Measurements from ENCODE around the gene GHRH.

Gene GHRH

GRCh38 chr20:37209193-37209592 lies 52.4 kb downstream of the GHRH start:
- no peak for DNase-seq (ENCODE audit: low read depth in 2 of 2, low spot score in 1 of 2)

GRCh38 chr20:37207171-37207570 lies 54.4 kb downstream of the GHRH start:
- DNase-seq (ENCODE audit: low read depth in 2 of 2, low spot score in 1 of 2) = no peak

- no peak for DNase-seq (ENCODE audit: low read depth in 2 of 2, low spot score in 1 of 2)
Observed at GRCh38 chr20:37205794-37206193, 55.8 kb downstream of the GHRH start.

- no peak for DNase-seq (ENCODE audit: low read depth in 2 of 2, low spot score in 1 of 2)
Observed at GRCh38 chr20:37205130-37205529, 56.5 kb downstream of the GHRH start.

- DNase-seq (ENCODE audit: low read depth in 2 of 2, low spot score in 1 of 2) = no peak
Observed at GRCh38 chr20:37204056-37204455, 57.6 kb downstream of the GHRH start.

- DNase-seq (ENCODE audit: low read depth in 2 of 2, low spot score in 1 of 2) = no peak
Observed at GRCh38 chr20:37202267-37202943, 59.2 kb downstream of the GHRH start.

DNA sequence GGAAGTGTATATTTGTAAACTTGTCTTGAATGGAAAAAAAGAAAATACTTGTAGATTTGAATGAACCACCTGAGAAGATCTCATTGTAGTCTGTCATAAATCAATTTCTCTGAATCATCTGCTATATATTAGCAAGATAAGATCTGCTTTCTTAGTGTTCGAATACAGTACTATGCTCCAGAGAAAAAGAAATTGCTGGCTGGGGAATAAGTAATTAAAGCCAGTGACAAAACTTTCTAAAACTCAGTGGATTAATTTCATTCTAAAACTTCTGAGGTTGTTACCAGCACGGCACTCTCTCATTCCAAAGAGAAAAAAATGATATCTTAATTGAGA lies 59.8 kb downstream of the GHRH start:
- DNase-seq (ENCODE audit: low read depth in 2 of 2, low spot score in 1 of 2) = no peak
